HepG2 (cell line): Measurements from ENCODE around the gene SPACDR. TPM values are rescaled to one million over a fixed set of nuclear protein-coding genes. Genes with fewer than 3 reads are reported as not detected.

Experiments
- ATAC-seq: fragments of 200-7000 bp; cut with Tn5 transposase; 3 replicates; pipeline ENCODE4 v1.9.1; 2020; ENCODE audit warnings: mild to moderate bottlenecking, moderate library complexity
- BruUV-seq: library from RNA; stranded (reverse); fragments of 400-500 nt; replicated peaks from 2 replicates; lab custom pipeline; 2021; lab: Mats Ljungman, UMichigan
- CTCF ChIA-PET: fragments of 300-600 bp; formaldehyde crosslinking; extraction: SDS; loops from one replicate; lab custom pipeline; 2021; ENCODE audit warnings: low total read pairs, inconsistent platforms, low intra/inter-chr PET ratio; lab: Yijun Ruan, JAX
- POLR2A ChIA-PET: fragments of 350-600 bp; sonication (Branson Sonifier 250); formaldehyde crosslinking; loops from one replicate; lab custom pipeline; 2020; ENCODE audit warnings: antibody characterized with exemption, inconsistent platforms; lab: Yijun Ruan, JAX
- DNase-seq: peaks from one replicate; pipeline ENCODE4 v3.0.0-alpha.2; 2015; ENCODE audit warnings: low spot score
- FAIRE-seq: peaks from 3 replicates; lab custom pipeline; 2011; peaks lifted over from hg19 to GRCh38; lab: Jason Lieb, UNC
- H2AFZ ChIP-seq: one replicate; pipeline ENCODE4 v1.6.1; 2011; ENCODE audit warnings: low read length, inconsistent platforms
- H3K27ac ChIP-seq: fragments of 300-600 bp; 3 replicates; pipeline ENCODE4 v1.8.0; 2011; ENCODE audit warnings: mixed run types, mild to moderate bottlenecking, mixed read lengths, low read length, inconsistent platforms; ENCODE audit not compliant: insufficient read depth; ENCODE audit errors: extremely low read length
- H3K27me3 ChIP-seq, 2 experiments: fragments of 200-600 bp in 1 of 2; 2 replicates in 1 of 2; 3 replicates in 1 of 2; pipeline versions ENCODE4 v1.6.0 to v1.8.0; 2011; ENCODE audit warnings: low read length in 2 of 2, mild to moderate bottlenecking in 2 of 2, moderate library complexity in 2 of 2, inconsistent platforms in 1 of 2; ENCODE audit not compliant: insufficient read depth in 2 of 2, control insufficient read depth in 1 of 2
- H3K36me3 ChIP-seq, 2 experiments: fragments of 200-600 bp in 1 of 2; replicated peaks in 1 of 2; 2 replicates in 1 of 2; 3 replicates in 1 of 2; pipeline versions ENCODE4 v1.5.1 to v1.8.0; 2011; ENCODE audit warnings: low read length in 2 of 2, inconsistent platforms in 1 of 2; ENCODE audit not compliant: insufficient read depth in 2 of 2, control insufficient read depth in 1 of 2
- H3K4me1 ChIP-seq: 2 replicates; pipeline ENCODE4 v1.5.1; 2012; ENCODE audit warnings: low read length, inconsistent platforms; ENCODE audit not compliant: insufficient read depth
- H3K4me2 ChIP-seq: 2 replicates; pipeline ENCODE4 v1.6.0; 2011; ENCODE audit warnings: low read depth, low read length, inconsistent platforms
- H3K4me3 ChIP-seq, 3 experiments: fragments of 200-600 bp in 1 of 3; sonication (generic), shearing (Covaris generic) in 1 of 3; replicated peaks in 1 of 3; 2 replicates each; pipeline ENCODE4 v1.5.1; 2011 to 2016; ENCODE audit warnings: low read length in 3 of 3, inconsistent platforms in 2 of 3, low read depth in 2 of 3, mild to moderate bottlenecking in 2 of 3, control low read depth in 1 of 3, mixed read lengths in 1 of 3; ENCODE audit not compliant: insufficient read depth in 1 of 3
- H3K79me2 ChIP-seq: one replicate; pipeline ENCODE4 v1.6.1; 2011; ENCODE audit warnings: low read length, inconsistent platforms; ENCODE audit not compliant: insufficient read depth
- H3K9ac ChIP-seq: 2 replicates; pipeline ENCODE4 v1.6.0; 2011; ENCODE audit warnings: mild to moderate bottlenecking, low read depth, low read length, inconsistent platforms; ENCODE audit not compliant: insufficient read depth
- H3K9me3 ChIP-seq: 2 replicates; pipeline ENCODE4 v1.5.1; 2012; ENCODE audit warnings: mild to moderate bottlenecking, low read length
- H4K20me1 ChIP-seq: 2 replicates; pipeline ENCODE4 v1.6.0; 2011; ENCODE audit warnings: inconsistent platforms, mild to moderate bottlenecking, low read length, moderate library complexity; ENCODE audit not compliant: insufficient read depth
- BRD4 ChIP-seq: sonication (generic); formaldehyde crosslinking; IDR thresholded peaks from 2 replicates; pipeline ENCODE4 v1.4.0; 2020; ENCODE audit warnings: missing genetic modification reagents
- CREB1 ChIP-seq, 2 experiments: fragments of 450-650 bp in 1 of 2; IDR thresholded peaks; 2 replicates each; pipeline ENCODE4 v1.6.1; 2016 to 2017; ENCODE audit warnings: control low read depth in 1 of 2, mild to moderate bottlenecking in 1 of 2, missing compliant biosample characterization in 1 of 2, missing genetic modification characterization in 1 of 2
- HNRNPK ChIP-seq: fragments of 200-400 bp; formaldehyde crosslinking; IDR thresholded peaks from 2 replicates; pipeline ENCODE4 v1.6.1; 2018; ENCODE audit warnings: low read length, low read depth, moderate library complexity, mild to moderate bottlenecking; ENCODE audit not compliant: poor library complexity, severe bottlenecking
- MXI1 ChIP-seq: IDR thresholded peaks from 3 replicates; pipeline ENCODE4 v1.6.1; 2012; ENCODE audit warnings: low read depth, low read length, inconsistent platforms, borderline replicate concordance
- RFXANK ChIP-seq: IDR thresholded peaks from 2 replicates; pipeline ENCODE4 v1.6.1; 2016
- SOX5 ChIP-seq: IDR thresholded peaks from 2 replicates; pipeline ENCODE4 v1.6.1; 2016; ENCODE audit warnings: borderline replicate concordance
- SOX6 ChIP-seq, 2 experiments: fragments of 450-650 bp in 1 of 2; sonication (generic) in 1 of 2; formaldehyde crosslinking in 1 of 2; IDR thresholded peaks; 2 replicates each; pipeline versions ENCODE4 v1.4.0 to v1.6.1; 2017 to 2020; ENCODE audit warnings: antibody characterized with exemption in 1 of 2, mild to moderate bottlenecking in 1 of 2, missing genetic modification reagents in 1 of 2
- ZNF839 ChIP-seq: sonication (generic); formaldehyde crosslinking; IDR thresholded peaks from 2 replicates; pipeline ENCODE4 v1.4.0; 2020; ENCODE audit warnings: missing genetic modification reagents, mild to moderate bottlenecking, borderline replicate concordance
- WGBS: methylation state at CpG from one replicate; pipeline ENCODE4 v1.1.6; 2017; ENCODE audit warnings: low lambda C conversion rate; 5-methylcytosine and 5-hydroxymethylcytosine counted together
- in situ Hi-C: cut with HindIII; loops from 2 replicates; pipeline ENCODE4 v1.10.0; 2017; ENCODE audit warnings: low pct_unique_long_range_greater_than_20kb; ENCODE audit not compliant: extremely low pct_ligation_motif_present
- intact Hi-C: fragments of 100-400 bp; cut with micrococcal nuclease; formaldehyde crosslinking; loops from one replicate; pipeline ENCODE4 v1.10.0; 2022; ENCODE audit not compliant: unreplicated experiment
- polyA plus RNA-seq, 8 experiments: library from polyadenylated mRNA; depleted of rRNA in 3 of 8; stranded (reverse) in 7 of 8; unstranded in 1 of 8; fragments of >200 nt; fragmentation: Illumina TruSeq in 4 of 8; extraction: Trizol in 4 of 8; gene quantifications; 2 replicates each; pipeline versions ENCODE4 v1.2.1 to v1.2.3, GENCODE V29; 2011 to 2016; ENCODE audit warnings: low read depth in 4 of 8, missing spikeins in 1 of 8, mixed read lengths in 1 of 8; ENCODE audit not compliant: insufficient read depth in 1 of 8
- total RNA-seq, 5 experiments: library from RNA; depleted of rRNA; stranded (reverse); fragments of >200 nt; fragmentation: Illumina TruSeq; extraction: Trizol; gene quantifications; 2 replicates each; pipeline ENCODE4 v1.2.3, GENCODE V29; 2016; ENCODE audit warnings: low read depth in 1 of 5
- TF ChIP-seq, protein P1 (sequence below): sonication (generic); formaldehyde crosslinking; IDR thresholded peaks from 2 replicates; pipeline ENCODE4 v1.8.0; 2022; ENCODE audit warnings: mild to moderate bottlenecking, missing genetic modification reagents, borderline replicate concordance
- TF ChIP-seq, protein P2 (sequence below): sonication (generic); formaldehyde crosslinking; IDR thresholded peaks from 2 replicates; pipeline ENCODE4 v1.5.0; 2020; ENCODE audit warnings: missing genetic modification reagents

The SPACDR gene
- total and polyA plus RNA-seq, 2 of the 13 experiments (the other 11 are each of a cell fraction or from before 2014, with no cell fraction given) = 0.41 TPM; not detected in 1

DNA sequence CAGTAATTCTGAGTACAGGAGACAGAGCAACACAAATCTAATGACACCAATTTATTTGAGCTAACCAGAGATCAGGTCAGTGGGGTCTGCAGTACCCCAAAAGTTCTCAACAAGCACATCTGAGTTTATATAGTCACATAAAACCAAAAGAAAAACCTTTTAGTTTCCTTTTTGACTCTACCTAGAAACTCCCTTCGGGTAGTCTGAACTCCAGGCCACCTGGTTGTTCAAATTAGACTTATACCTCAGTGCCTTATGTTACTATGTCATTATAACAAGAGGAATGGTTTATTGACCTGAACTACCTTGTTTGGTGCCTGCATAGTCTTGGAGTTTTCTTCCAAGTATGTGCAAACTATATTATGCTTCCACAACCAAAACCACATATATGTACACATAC lies 50.2 kb downstream of the SPACDR start:
- Histone ChIP-seq H3K4me3 (no peak overlapping the region), H3K4me2 (no peak overlapping the region), H3K36me3 (no peaks in the 10 kb centered on the region), H4K20me1 (no peaks in the 10 kb centered on the region), H2AFZ (no peak overlapping the region), H3K27ac (no peak overlapping the region), H3K27me3 (no peaks in the 10 kb centered on the region; a peak in 1 of 5 replicates), H3K4me1 (no peaks in the 10 kb centered on the region), H3K79me2 (no peaks in the 10 kb centered on the region)
- no TSS peak for BruUV-seq
- DNase-seq (no peak), ATAC-seq (no peak), FAIRE-seq (no peak)
- ChIA-PET CTCF (no interaction called here), POLR2A (interaction anchor here (1.3 kb wide), 1 partner anchor 15 kb away, joined by 3 read pairs; no protein-coding TSS in a partner anchor)
- intact Hi-C loops (no loop called here), in situ Hi-C loops (no loop called here)
- 40% methylated on average over 1 of the region's 1 CpG for WGBS
- TF ChIP-seq, protein P1, sequence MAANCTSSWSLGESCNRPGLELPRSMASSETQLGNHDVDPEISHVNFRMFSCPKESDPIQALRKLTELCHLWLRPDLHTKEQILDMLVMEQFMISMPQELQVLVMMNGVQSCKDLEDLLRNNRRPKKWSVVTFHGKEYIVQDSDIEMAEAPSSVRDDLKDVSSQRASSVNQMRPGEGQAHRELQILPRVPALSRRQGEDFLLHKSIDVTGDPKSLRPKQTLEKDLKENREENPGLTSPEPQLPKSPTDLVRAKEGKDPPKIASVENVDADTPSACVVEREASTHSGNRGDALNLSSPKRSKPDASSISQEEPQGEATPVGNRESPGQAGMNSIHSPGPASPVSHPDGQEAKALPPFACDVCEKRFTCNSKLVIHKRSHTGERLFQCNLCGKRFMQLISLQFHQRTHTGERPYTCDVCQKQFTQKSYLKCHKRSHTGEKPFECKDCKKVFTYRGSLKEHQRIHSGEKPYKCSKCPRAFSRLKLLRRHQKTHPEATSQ (CRISPR knock-in tag) = no peak
- TF ChIP-seq, protein P2, sequence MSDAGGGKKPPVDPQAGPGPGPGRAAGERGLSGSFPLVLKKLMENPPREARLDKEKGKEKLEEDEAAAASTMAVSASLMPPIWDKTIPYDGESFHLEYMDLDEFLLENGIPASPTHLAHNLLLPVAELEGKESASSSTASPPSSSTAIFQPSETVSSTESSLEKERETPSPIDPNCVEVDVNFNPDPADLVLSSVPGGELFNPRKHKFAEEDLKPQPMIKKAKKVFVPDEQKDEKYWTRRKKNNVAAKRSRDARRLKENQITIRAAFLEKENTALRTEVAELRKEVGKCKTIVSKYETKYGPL (CRISPR knock-in tag) = no peak
- TF ChIP-seq SOX6 (IDR thresholded peaks at IDR 0.05) (no peak), SOX6 (CRISPR knock-in tag; IDR thresholded peaks at IDR 0.05) (no peak), SOX5 (CRISPR knock-in tag) (no peak), HNRNPK (no peak), MXI1 (no peak), ZNF839 (CRISPR knock-in tag) (no peak), RFXANK (no peak), CREB1 (IDR thresholded peaks at IDR 0.05) (no peak), CREB1 (CRISPR knock-in tag; IDR thresholded peaks at IDR 0.05) (no peak), BRD4 (CRISPR knock-in tag) (no peak)
- TF ChIP-seq, all 625 proteins: peak for 0
- Histone ChIP-seq H3K9ac (no peak overlapping the region), H3K9me3 (no peaks in the 10 kb centered on the region)
